Nucleus accumbens (tissue), 56 donors: ENCODE measurements around the gene TTLL8.

ENCODE experiments used
- DNase-seq, 56 donors: peaks; one replicate each; lab custom pipeline; 2025; lab: John Stamatoyannopoulos, UW

Gene TTLL8

DNA sequence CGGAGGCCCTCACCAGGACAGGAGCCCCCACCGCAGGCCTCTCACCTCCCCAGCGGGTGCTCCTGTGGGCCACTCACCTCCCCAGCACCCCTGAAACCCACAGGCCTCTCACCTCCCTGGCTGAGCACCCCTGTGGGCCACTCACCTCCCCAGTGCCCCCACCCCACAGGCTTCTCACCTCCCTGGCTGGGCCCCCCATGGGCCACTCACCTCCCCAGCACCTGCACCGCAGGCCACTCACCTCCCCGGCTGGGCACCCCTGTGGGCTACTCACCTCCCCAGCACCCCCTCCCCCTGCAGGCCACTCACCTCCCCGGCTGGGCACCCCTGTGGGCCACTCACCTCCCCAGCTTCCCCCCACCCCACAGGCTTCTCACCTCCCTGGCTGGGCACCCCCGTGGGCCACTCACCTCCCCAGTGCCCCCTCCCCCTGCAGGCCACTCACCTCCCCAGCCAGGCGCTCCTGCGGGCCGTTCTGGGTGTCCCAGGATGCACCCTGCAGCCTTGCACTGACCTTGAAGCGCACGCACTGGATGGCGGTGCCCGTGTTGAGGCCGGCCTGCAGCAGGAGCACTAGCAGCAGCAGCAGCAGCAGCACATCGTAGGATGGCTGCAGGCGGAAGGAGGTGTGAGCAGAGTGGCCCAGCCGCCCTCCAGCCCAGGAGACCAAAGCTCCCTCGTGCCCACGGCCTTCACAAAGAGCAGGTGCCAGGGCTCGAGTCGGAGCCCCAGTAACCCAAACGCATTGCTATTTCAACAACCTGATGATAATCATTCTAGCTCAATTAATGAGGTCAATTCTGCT, 5.7 kb upstream of the TTLL8 start:
- DNase-seq: no peak

- DNase-seq: no peak
Measured at GRCh38 chr22:50062509-50063135, 4.5 kb upstream of the TTLL8 start.

DNA sequence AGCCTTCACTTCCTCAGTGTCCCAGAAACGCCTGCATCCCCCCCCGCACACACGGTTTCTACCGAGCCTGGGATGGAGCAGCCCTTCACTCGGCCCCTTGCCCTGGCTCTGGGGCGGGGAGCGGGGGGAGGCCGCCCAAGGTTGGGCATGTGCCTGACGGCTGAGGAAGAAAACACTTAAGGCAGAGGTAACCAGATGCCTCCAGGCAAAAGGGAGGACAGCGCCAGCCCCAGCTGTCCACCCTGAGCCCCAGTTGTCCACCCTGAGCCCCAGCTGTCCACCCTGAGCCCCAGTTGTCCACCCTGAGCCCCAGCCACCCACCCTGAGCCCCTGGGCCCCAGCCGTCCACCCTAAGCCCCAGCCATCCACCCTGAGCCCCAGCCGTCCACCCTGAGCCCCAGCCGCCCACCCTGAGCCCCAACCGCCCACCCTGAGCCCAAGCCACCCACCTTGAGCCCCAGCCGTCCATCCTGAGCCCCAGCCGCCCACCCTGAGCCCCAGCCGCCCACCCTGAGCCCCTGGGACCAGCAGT, 3.8 kb upstream of the TTLL8 start:
- DNase-seq: no peak

DNA sequence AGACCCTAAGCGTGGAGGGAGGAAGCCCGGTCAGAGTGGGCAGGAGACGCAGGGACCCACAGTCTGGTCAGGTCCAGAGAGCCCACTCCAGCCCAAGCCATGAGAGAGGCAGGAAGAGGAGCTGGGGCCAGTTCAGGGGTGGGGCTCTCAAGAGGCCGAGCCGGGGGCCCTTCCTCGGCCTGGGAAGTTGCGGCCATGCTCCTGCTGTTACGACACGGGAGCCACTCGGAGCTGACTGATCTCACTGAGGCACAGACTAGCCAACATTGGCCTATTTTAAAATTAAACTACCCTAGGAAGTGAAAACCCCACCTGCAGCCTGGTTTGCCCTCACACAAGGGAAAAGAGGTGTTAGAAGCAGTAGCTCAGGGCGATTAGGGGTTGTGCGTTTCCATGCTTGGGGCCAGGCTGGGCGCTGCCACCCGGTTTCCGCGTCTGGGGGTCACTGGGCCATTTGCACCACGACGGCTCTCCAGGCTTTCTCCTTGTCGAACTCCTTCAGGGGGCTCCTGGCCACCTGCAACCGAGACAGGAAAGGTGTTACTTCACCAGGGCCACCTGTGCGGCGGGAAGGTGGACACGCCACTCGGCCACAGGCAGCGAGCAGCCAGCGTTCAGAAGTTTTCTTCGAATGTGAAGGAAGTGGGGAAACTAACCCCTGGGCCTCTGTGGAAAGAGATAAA, 3.2 kb upstream of the TTLL8 start:
- no peak for DNase-seq

- no peak for DNase-seq
Measured at GRCh38 chr22:50060441-50061140, 2.5 kb upstream of the TTLL8 start.

DNA sequence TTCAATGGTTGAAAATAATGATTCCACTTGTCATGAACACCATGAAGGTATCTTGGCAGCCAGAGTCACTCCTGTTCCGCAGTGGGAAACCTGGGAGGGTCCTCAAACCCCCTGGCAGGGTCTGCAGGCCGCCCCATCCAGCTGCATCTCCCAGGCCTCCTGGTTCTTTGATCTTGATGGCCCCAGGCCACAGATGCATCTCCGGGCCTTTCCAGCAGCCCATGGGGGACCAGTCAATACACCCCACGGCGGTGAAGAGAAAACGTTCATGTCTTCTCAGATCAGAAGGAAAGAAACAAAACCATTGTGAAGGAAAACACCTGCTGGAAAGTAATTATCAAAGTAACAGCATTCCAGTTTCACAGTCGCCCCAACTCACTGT, 1.8 kb upstream of the TTLL8 start:
- no peak for DNase-seq

GRCh38 chr22:50058906-50059880, 1.1 kb upstream of the TTLL8 start:
- peak in 1 of 56 donors; percentile 26 for DNase-seq

DNA sequence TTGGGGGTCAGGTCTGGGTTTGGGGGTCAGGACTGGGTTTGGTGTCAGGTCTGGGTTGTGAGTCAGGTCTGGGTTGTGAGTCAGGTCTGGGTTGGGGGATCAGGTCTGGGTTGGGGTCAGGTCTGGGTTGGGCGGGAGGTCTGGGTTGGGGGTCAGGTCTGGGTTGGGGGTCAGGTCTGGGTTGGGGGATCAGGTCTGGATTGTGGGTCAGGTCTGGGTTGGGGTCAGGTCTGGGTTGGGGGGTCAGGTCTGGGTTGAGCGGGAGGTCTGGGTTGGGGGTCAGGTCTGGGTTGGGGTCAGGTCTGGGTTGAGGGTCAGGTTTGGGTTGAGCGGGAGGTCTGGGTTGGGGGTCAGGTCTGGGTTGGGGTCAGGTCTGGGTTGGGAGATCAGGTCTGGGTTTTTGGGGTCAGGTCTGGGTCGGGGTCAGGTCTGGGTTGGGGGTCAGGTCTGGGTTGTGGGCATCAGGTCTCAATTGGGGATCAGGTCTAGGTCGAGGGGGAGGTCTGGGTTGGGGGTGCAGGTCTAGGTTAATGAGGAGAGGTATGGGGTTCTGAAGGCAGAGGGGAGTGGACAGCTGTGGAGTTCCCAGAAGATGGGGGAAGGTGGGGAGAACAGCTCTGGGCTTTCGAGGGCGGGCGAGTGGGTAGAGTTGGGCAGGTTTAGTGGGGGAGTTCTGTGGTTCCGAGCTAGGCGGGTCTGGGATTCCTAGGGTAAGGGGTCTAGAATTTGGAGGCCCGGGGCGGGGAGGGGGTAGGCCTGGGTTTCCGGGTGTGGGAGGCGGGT, 629 bp downstream of the TTLL8 start:
- peak in 2 of 56 donors; percentile 4 to 21 for DNase-seq

DNA sequence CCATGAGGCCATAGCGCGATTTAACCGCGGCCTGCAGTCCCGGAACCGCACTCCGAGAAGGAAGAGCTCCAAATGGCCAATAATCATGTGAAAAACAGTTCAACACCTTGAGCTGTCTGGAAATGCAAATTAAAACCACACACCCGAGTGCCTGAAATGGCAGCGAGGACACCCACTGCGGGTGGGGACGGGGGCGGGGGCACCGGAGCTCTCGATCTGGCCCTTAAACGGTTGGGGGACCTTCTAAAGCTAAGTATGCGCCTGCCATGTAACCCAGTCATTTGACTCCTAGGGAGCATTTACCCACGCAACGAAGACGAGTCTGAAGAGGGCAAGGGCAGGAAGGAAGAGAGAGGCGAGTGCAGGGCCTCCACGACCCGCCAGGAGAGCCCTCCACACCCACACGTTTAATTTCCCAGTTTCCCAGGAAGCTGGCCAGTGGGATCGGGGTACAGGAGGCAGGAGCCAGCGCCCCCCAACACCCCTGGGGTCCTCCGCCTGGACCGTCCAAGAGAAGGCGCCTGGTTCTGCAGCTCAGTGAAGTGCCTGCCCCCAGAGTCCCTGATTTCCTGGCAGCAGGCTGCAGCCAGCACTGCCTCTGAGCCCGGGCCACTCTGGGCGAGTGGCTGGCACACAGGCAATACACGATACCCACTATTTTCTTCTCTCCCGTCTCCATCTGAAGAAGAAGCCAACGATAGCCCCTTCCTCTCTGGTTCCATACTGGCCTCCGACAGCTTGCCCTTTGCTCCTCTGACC, 1.7 kb downstream of the TTLL8 start:
- DNase-seq: no peak

- DNase-seq: no peak
Measured at GRCh38 chr22:50053861-50054260, 4.2 kb downstream of the TTLL8 start.

DNA sequence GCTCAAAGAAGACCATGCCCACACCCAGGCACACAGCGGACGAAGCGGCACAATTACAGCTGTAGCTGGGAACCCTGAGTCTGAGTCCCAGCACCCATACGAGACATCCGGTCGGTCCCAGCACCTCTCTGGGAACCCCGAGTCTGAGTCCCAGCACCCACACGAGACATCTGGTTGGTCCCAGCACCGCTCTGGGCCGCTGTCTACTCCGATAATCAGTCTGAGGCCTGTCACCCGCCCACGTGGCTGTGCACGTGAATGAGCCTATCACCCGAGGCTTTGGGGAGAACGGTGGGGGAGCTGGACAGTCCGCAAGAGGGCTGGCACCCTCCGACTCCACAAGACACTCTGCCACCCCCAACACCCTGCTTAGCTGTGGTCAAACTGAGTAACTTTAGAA, 6.2 kb downstream of the TTLL8 start:
- no peak for DNase-seq

DNA sequence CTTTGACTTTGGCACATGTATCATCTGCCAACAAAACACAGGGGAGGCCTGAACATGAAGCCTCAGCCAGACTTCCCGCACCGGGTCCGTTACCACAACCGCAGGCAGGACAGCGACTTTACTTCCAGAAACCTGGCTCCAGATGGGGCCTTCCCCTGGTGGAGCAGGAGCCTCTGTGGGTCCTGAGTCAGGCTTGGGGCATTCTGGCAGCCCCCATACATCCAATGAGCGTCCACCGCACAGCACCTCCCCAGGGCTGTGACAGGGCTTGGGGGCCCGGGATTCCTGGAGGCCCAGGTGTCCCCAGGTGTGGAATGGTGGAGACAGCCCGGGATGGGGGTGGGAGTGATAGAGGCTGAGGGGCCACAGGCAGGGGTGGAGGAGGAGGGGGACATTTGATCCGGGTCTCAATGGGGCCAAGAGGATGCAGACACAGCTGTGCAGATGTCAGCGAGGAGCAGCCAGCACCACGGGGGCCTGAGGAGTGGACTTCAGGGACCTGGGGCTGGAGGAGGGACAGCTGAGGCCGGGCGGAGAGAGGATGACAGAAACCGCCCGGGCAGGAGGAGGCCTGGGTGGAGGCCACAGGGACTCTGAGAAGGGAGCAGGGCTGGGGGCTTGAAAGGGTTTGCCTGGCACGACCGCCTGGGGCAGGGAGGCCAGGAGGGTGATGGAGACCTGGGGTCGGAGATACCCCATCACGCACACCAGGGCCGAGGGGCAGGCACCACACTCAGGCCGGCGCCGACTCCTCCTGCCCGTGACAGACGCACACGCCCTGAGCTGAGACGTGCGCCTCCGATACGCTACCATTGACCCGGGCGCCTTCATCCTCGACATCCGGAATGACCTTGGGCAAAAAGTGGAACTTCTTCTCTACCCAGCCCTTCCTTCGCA, 8.6 kb downstream of the TTLL8 start:
- DNase-seq: no peak

GRCh38 chr22:50048836-50049235, 9.3 kb downstream of the TTLL8 start:
- DNase-seq: no peak

DNA sequence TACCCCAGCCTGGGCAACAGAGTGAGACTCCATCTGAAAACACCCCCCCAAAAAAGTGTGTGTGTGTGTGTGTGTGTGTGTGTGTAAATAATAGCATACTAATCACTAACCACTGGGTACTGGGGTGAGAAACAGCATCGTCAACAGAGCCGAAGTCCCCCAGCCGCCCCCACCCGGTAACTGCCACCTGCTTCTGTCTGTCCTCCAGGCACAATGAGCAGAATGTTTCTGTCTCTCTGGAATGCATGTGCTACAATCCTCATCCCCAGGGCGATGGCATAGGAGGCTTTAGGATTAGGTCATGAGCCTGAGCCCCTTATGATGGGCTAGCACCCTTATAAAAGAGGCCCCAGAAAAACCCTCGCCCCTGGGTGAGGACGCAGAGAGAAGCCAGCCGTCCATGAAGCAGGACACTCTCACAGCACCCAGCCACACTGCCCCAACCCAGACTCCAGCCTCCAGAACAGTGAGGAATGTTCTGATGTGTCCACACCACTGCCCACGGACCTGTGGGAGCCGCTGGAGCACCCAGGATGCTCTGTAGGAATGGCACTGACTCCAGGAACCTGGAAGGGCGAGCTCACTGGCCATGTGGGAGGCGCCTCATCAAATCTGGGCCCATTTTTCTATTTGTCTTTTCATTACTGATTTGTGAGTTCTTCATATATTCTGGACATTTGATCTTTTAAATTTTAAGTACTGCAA, 9.9 kb downstream of the TTLL8 start:
- no peak for DNase-seq

DNA sequence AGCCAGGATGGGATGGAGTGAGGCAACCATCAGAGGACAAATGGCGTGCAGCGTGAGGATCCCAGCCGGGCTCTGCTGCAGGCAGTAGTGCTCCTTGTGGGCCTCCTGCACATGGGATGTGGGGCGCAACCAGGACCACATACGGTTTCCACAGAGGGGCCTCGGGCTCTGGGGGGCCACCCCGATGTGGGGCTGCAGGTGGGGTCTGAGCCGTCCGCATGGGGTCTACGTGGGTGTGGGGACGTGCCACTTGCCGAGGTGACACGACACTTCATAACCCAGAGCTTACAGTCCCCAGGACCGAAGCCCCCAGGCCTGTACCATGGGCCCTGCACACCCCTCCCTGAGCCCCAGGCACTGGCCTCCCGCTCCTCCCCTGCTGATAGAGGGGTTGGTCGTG, 10.8 kb downstream of the TTLL8 start:
- DNase-seq: no peak

DNA sequence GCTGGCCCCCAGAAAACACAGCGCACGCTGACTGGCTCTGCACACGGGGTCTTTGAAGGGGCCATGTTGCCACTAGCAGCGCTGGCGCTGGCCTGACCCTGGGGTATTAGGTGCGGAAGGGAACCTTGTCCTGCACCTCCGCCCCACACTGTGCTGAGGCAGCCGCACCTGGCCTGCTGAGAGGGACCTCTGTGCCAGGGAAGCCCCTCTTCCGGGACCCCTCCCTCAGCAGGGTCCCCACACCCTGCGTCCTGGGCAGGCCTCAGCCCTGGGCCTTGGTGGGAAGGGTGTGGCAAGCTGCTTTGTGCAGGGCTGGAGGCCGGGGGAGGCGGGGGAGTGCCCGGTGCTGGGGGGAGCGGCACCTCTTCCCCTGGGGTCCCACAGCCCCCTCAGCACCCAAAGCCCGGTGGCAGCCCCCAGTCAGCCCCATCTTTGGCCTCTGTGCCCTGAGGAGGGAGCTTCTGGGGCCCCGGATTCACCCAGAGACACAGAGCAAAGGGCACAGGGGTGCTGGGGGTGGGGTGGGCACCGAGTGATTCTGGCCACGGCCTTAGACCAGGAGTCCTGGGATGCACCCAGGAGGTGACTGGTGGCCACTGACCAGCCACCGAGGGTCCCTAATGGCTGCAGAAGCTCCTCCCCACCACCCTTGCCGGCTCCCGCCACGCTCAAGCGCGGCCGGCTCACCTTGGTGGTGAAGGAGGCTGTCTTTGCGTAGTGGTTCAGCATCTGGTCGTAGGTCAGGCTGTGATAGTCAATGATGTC, 11.4 kb downstream of the TTLL8 start:
- no peak for DNase-seq
